Measurements from ENCODE around the gene EBNA1BP2.

- no peak for TF ChIP-seq ZFP30 (CRISPR knock-in tag; IDR thresholded peaks at IDR 0.05)
- no peak for TF ChIP-seq CSDC2 (CRISPR knock-in tag; IDR thresholded peaks at IDR 0.05)
- TF ChIP-seq ZC3H10 (CRISPR knock-in tag; IDR thresholded peaks at IDR 0.05) = no peak
- TF ChIP-seq ZNF8 (CRISPR knock-in tag; IDR thresholded peaks at IDR 0.05) = no peak
- no peak for TF ChIP-seq ISL1 (CRISPR knock-in tag; IDR thresholded peaks at IDR 0.05)
- no peak for TF ChIP-seq POU6F1 (CRISPR knock-in tag; IDR thresholded peaks at IDR 0.05; ENCODE audit: borderline replicate concordance, low read depth)
- no peak for TF ChIP-seq TCF4 (CRISPR knock-in tag; IDR thresholded peaks at IDR 0.05; ENCODE audit: borderline replicate concordance)
- TF ChIP-seq OSR1 (CRISPR knock-in tag; IDR thresholded peaks at IDR 0.05) = no peak
- no peak for TF ChIP-seq TSHZ2 (CRISPR knock-in tag; IDR thresholded peaks at IDR 0.05)
- TF ChIP-seq RARB (CRISPR knock-in tag; IDR thresholded peaks at IDR 0.05) = no peak
- TF ChIP-seq SNAI2 (CRISPR knock-in tag; IDR thresholded peaks at IDR 0.05) = no peak
- TF ChIP-seq PATZ1 (CRISPR knock-in tag; IDR thresholded peaks at IDR 0.05; ENCODE audit: borderline replicate concordance) = no peak
- no peak for TF ChIP-seq ARNTL (CRISPR knock-in tag; IDR thresholded peaks at IDR 0.05; ENCODE audit: borderline replicate concordance, low read depth)
- no peak for TF ChIP-seq GLIS3 (CRISPR knock-in tag; IDR thresholded peaks at IDR 0.05)
Measured at GRCh38 chr1:43143441-43143888, 28.6 kb downstream of the EBNA1BP2 start.
